H9 (cell line): ENCODE measurements around the gene MBLAC1. TPM values are rescaled to one million over a fixed set of nuclear protein-coding genes. Genes with fewer than 3 reads are reported as not detected.

ENCODE experiments used
- DNase-seq: peaks from one replicate; pipeline ENCODE4 v3.0.0-alpha.2; 2017
- H2AFZ ChIP-seq: one replicate; pipeline ENCODE4 v1.6.1; 2013; ENCODE audit warnings: mild to moderate bottlenecking, low read length, control low read depth, moderate library complexity
- H2AK5ac ChIP-seq: 2 replicates; pipeline ENCODE4 v1.6.1; 2013; ENCODE audit warnings: low read length, control low read depth, mixed read lengths; ENCODE audit not compliant: insufficient read length
- H2BK120ac ChIP-seq: one replicate; pipeline ENCODE4 v1.6.1; 2013; ENCODE audit warnings: low read depth, mild to moderate bottlenecking, low read length, control low read depth, inconsistent platforms; ENCODE audit not compliant: poor library complexity, severe bottlenecking
- H2BK12ac ChIP-seq: 2 replicates; pipeline ENCODE4 v1.6.1; 2013; ENCODE audit warnings: low read length, control low read depth, mixed read lengths, low read depth; ENCODE audit not compliant: insufficient read length
- H2BK15ac ChIP-seq: 2 replicates; pipeline ENCODE4 v1.6.1; 2013; ENCODE audit warnings: low read depth, low read length, control low read depth
- H2BK20ac ChIP-seq: one replicate; pipeline ENCODE4 v1.6.1; 2013; ENCODE audit warnings: low read depth, mild to moderate bottlenecking, low read length, control low read depth, inconsistent platforms; ENCODE audit not compliant: poor library complexity, severe bottlenecking
- H2BK5ac ChIP-seq: 2 replicates; pipeline ENCODE4 v1.6.1; 2013; ENCODE audit warnings: low read length, control low read depth, mixed read lengths; ENCODE audit not compliant: insufficient read length
- H3K14ac ChIP-seq: 2 replicates; pipeline ENCODE4 v1.6.1; 2013; ENCODE audit warnings: low read length, control low read depth; ENCODE audit not compliant: insufficient read depth
- H3K18ac ChIP-seq: 2 replicates; pipeline ENCODE4 v1.6.1; 2013; ENCODE audit warnings: low read depth, mild to moderate bottlenecking, mixed read lengths, low read length, control low read depth; ENCODE audit not compliant: insufficient read length
- H3K23ac ChIP-seq: 2 replicates; pipeline ENCODE4 v1.6.1; 2013; ENCODE audit warnings: low read length, control low read depth, mixed read lengths, low read depth; ENCODE audit not compliant: insufficient read length
- H3K23me2 ChIP-seq: 2 replicates; pipeline ENCODE4 v1.6.1; 2013; ENCODE audit warnings: low read depth, mild to moderate bottlenecking, mixed read lengths, low read length, control low read depth; ENCODE audit not compliant: insufficient read length, poor library complexity, severe bottlenecking
- H3K27ac ChIP-seq: 2 replicates; pipeline ENCODE4 v1.5.1; 2013; ENCODE audit warnings: low read length, control low read depth, mixed read lengths, low read depth; ENCODE audit not compliant: insufficient read length
- H3K27me3 ChIP-seq: 2 replicates; pipeline ENCODE4 v1.6.1; 2013; ENCODE audit warnings: low read length, control low read depth, inconsistent platforms; ENCODE audit not compliant: insufficient read depth
- H3K4ac ChIP-seq: 2 replicates; pipeline ENCODE4 v1.6.1; 2013; ENCODE audit warnings: low read depth, mild to moderate bottlenecking, control low read depth, inconsistent platforms, low read length, moderate library complexity
- H3K4me1 ChIP-seq: 2 replicates; pipeline ENCODE4 v1.6.1; 2013; ENCODE audit warnings: low read length, control low read depth, inconsistent platforms; ENCODE audit not compliant: insufficient read depth
- H3K4me2 ChIP-seq: 2 replicates; pipeline ENCODE4 v1.6.1; 2013; ENCODE audit warnings: low read length, control low read depth, mixed read lengths; ENCODE audit not compliant: insufficient read length, insufficient read depth
- H3K56ac ChIP-seq: 2 replicates; pipeline ENCODE4 v1.6.1; 2013; ENCODE audit warnings: low read depth, mild to moderate bottlenecking, mixed read lengths, low read length, control low read depth; ENCODE audit not compliant: insufficient read length
- H3K79me1 ChIP-seq: 2 replicates; pipeline ENCODE4 v1.6.1; 2013; ENCODE audit warnings: low read depth, mild to moderate bottlenecking, moderate library complexity, low read length, control low read depth, inconsistent platforms; ENCODE audit not compliant: insufficient read depth, poor library complexity, severe bottlenecking
- H3K79me2 ChIP-seq: 2 replicates; pipeline ENCODE4 v1.6.1; 2013; ENCODE audit warnings: low read length, control low read depth, inconsistent platforms; ENCODE audit not compliant: insufficient read depth
- H3K9ac ChIP-seq: 2 replicates; pipeline ENCODE4 v1.6.1; 2013; ENCODE audit warnings: low read length, control low read depth, mixed read lengths; ENCODE audit not compliant: insufficient read length; ENCODE audit errors: extremely low read depth
- H3K9me3 ChIP-seq: one replicate; pipeline ENCODE4 v1.6.1; 2013; ENCODE audit warnings: low read depth, low read length, inconsistent platforms; ENCODE audit not compliant: control insufficient read depth
- H3T11ph ChIP-seq: one replicate; pipeline ENCODE4 v1.6.1; 2013; ENCODE audit warnings: mild to moderate bottlenecking, low read length, control low read depth, inconsistent platforms
- H4K20me1 ChIP-seq: one replicate; pipeline ENCODE4 v1.6.1; 2013; ENCODE audit not compliant: control insufficient read depth, insufficient read length, insufficient read depth
- H4K5ac ChIP-seq: 2 replicates; pipeline ENCODE4 v1.6.1; 2013; ENCODE audit warnings: low read depth, mild to moderate bottlenecking, mixed read lengths, low read length, control low read depth; ENCODE audit not compliant: insufficient read length
- H4K8ac ChIP-seq: replicated peaks from 2 replicates; pipeline ENCODE4 v1.6.1; 2013; ENCODE audit warnings: low read length, control low read depth, mixed read lengths, low read depth; ENCODE audit not compliant: insufficient read length
- H4K91ac ChIP-seq: 2 replicates; pipeline ENCODE4 v1.6.1; 2013; ENCODE audit warnings: low read depth, mild to moderate bottlenecking, moderate library complexity, mixed read lengths, low read length, control low read depth; ENCODE audit not compliant: insufficient read length
- H3K27ac Mint-ChIP-seq, 3 experiments: 2 replicates in 2 of 3; 3 replicates in 1 of 3; pipeline ENCODE4 v1.8.0; 2020 to 2021; ENCODE audit warnings: mixed read lengths in 3 of 3, mild to moderate bottlenecking in 1 of 3, moderate library complexity in 1 of 3
- H3K27me3 Mint-ChIP-seq: 2 replicates; pipeline ENCODE4 v1.8.0; 2021; ENCODE audit warnings: low read depth, mild to moderate bottlenecking, moderate library complexity, mixed read lengths
- H3K36me3 Mint-ChIP-seq, 3 experiments: 2 replicates in 2 of 3; 3 replicates in 1 of 3; pipeline ENCODE4 v1.8.0; 2020 to 2021; ENCODE audit warnings: low read depth in 3 of 3, mixed read lengths in 3 of 3; ENCODE audit not compliant: insufficient read depth in 1 of 3
- H3K4me1 Mint-ChIP-seq, 2 experiments: 2 replicates each; pipeline ENCODE4 v1.8.0; 2020; ENCODE audit warnings: mixed read lengths in 2 of 2
- H3K4me3 Mint-ChIP-seq, 2 experiments: 2 replicates in 1 of 2; 3 replicates in 1 of 2; pipeline ENCODE4 v1.8.0; 2020 to 2021; ENCODE audit warnings: mild to moderate bottlenecking in 2 of 2, mixed read lengths in 2 of 2, moderate library complexity in 1 of 2
- H3K9me3 Mint-ChIP-seq, 2 experiments: 2 replicates in 1 of 2; 3 replicates in 1 of 2; pipeline ENCODE4 v1.8.0; 2020; ENCODE audit warnings: mild to moderate bottlenecking in 2 of 2, mixed read lengths in 2 of 2, moderate library complexity in 1 of 2
- WGBS: extraction: QIAGEN DNeasy Blood & Tissue Kit; methylation state at CpG from one replicate; pipeline ENCODE4 v1.1.7; 2013; ENCODE audit warnings: missing lambda C conversion rate, low lambda C conversion rate, mixed read lengths; ENCODE audit not compliant: insufficient read length; ENCODE audit errors: extremely low coverage; 5-methylcytosine and 5-hydroxymethylcytosine counted together
- total RNA-seq: library from RNA; stranded (reverse); gene quantifications from 2 replicates; pipeline ENCODE4 v1.2.1, GENCODE V29; 2021
- TF ChIP-seq, protein P1 (sequence below): fragments of 200-600 bp; sonication (generic); conservative IDR thresholded peaks from 3 replicates; pipeline ENCODE4 v1.8.0; 2021; ENCODE audit warnings: antibody characterized with exemption, mild to moderate bottlenecking

Gene MBLAC1
- total RNA-seq, 1 experiment from 2014 or later: 1.9 TPM

DNA sequence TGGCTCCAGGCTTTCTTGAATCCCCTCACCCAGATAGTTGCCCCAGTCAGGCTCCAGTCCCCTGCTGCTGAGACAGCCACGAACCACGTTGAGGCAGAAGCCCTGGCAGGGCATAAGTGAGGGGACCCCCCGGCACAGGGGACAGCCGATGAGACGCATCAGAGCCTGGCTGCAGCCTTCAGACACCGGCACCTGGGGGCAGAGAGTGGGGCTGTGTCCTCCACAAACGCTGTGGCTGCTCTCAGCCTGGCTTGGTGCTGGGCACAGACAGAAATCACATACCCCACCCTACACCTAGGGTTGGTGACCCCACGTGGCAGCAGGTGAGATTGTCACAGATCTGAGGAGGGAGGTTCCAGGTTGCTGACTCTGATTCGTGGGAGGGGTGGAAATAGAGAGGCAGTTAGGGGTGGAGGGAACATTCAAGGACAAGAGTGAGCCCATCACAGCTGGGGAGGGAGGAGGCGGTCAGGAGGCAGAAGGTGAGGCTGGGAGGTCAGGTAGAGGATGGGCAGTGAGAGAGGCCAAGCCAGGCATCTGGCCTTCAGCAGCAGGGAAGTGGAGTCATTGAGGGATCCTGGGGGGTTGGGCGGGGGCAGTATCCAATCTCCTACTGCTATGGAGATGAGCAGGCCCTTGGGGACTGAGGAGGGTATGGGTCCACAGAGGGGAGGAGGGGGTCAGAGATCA, 47.2 kb downstream of the MBLAC1 start:
- Histone ChIP-seq H3T11ph (no peak overlapping the region), H3K56ac (no peak overlapping the region), H3K27ac (no peak overlapping the region), H3K4me2 (no peak overlapping the region), H4K20me1 (no peaks in the 10 kb centered on the region), H3K9ac (no peak overlapping the region), H2AFZ (no peak overlapping the region), H2BK20ac (no peak overlapping the region), H3K14ac (no peak overlapping the region), H4K8ac (no peak overlapping the region), H3K9me3 (no peaks in the 10 kb centered on the region), H4K91ac (no peak overlapping the region), H3K18ac (no peak overlapping the region), H3K23me2 (peaks cover 9% of the 10 kb centered on the region), H4K5ac (no peak overlapping the region), H2BK15ac (no peak overlapping the region), H2BK120ac (no peak overlapping the region), H3K27me3 (no peaks in the 10 kb centered on the region; the same call in 1 of the 2 replicates), H2BK12ac (no peak overlapping the region), H3K79me2 (no peaks in the 10 kb centered on the region; the same call in 1 of the 2 replicates), H3K4ac (no peak overlapping the region), H2BK5ac (no peak overlapping the region), H3K23ac (no peak overlapping the region), H3K4me1 (peaks cover 3% of the 10 kb centered on the region; the same call in 1 of the 2 replicates), H2AK5ac (no peak overlapping the region), H3K79me1 (no peaks in the 10 kb centered on the region)
- TF ChIP-seq, protein P1, sequence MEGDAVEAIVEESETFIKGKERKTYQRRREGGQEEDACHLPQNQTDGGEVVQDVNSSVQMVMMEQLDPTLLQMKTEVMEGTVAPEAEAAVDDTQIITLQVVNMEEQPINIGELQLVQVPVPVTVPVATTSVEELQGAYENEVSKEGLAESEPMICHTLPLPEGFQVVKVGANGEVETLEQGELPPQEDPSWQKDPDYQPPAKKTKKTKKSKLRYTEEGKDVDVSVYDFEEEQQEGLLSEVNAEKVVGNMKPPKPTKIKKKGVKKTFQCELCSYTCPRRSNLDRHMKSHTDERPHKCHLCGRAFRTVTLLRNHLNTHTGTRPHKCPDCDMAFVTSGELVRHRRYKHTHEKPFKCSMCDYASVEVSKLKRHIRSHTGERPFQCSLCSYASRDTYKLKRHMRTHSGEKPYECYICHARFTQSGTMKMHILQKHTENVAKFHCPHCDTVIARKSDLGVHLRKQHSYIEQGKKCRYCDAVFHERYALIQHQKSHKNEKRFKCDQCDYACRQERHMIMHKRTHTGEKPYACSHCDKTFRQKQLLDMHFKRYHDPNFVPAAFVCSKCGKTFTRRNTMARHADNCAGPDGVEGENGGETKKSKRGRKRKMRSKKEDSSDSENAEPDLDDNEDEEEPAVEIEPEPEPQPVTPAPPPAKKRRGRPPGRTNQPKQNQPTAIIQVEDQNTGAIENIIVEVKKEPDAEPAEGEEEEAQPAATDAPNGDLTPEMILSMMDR: no peak
- Mint-ChIP-seq H3K36me3 (peaks cover 30 to 39% (median 31%) of the 10 kb centered on the region in 3 experiments; a peak in 6 of 7 replicates), H3K27ac (peak overlapping the region in 1 of 3 experiments; percentile 17; a peak in 1 of 7 replicates), H3K4me1 (peaks cover 29 to 43% of the 10 kb centered on the region in 2 experiments), H3K27me3 (peaks cover 25% of the 10 kb centered on the region), H3K4me3 (peak overlapping the region in 1 of 2 experiments; percentile 52; a peak in 1 of 5 replicates), H3K9me3 (no peaks in the 10 kb centered on the region)
- WGBS: no CpG with 5 or more reads among the region's 11 CpGs
- DNase-seq: no peak
